Measurements from ENCODE around the gene DPH2. TPM values are rescaled to one million over a fixed set of nuclear protein-coding genes. Genes with fewer than 3 reads are reported as not detected.

Gene DPH2
- total RNA-seq, 3 donors from 2014 or later = 16.2 to 22.0 (median 18.3) TPM

- no peak for DNase-seq (ENCODE audit: low spot score in 2 of 2)
- intact Hi-C loops (cut with DNase I; ENCODE audit: low total_unique reads) = no loop called here
Observed at GRCh38 chr1:43983253-43983899, 13.6 kb downstream of the DPH2 start.

GRCh38 chr1:43984855-43985254 is 15.0 kb downstream of the DPH2 start:
- H3K4me3 ChIP-seq = no peak overlapping the region
- intact Hi-C loops (cut with DNase I; ENCODE audit: low total_unique reads) = loop anchor here (1.0 kb wide), 1 partner anchor 41 kb away; no protein-coding TSS in a partner anchor
- no peaks in the 10 kb centered on the region for H3K4me1 ChIP-seq
- no peaks in the 10 kb centered on the region for H3K36me3 ChIP-seq
- no peaks in the 10 kb centered on the region for H3K9me3 ChIP-seq
- DNase-seq (ENCODE audit: low spot score in 2 of 2) = no peak
- TF ChIP-seq POLR2A (IDR thresholded peaks at IDR 0.05) (no peak), CTCF (IDR thresholded peaks at IDR 0.05) (no peak), POLR2AphosphoS5 (IDR thresholded peaks at IDR 0.05) (no peak)
- H3K27ac ChIP-seq = no peak overlapping the region
- no peaks in the 10 kb centered on the region for H3K27me3 ChIP-seq

More at GRCh38 chr1:43983253-43983899, 13.6 kb downstream of the DPH2 start:
- no peak overlapping the region for H3K4me3 ChIP-seq
- no peaks in the 10 kb centered on the region for H3K36me3 ChIP-seq
- no peaks in the 10 kb centered on the region for H3K9me3 ChIP-seq
- TF ChIP-seq POLR2A (IDR thresholded peaks at IDR 0.05) = no peak
- no peak for TF ChIP-seq CTCF (IDR thresholded peaks at IDR 0.05)
- no peak for TF ChIP-seq POLR2AphosphoS5 (IDR thresholded peaks at IDR 0.05)
- H3K4me1 ChIP-seq = peaks cover 0 to 4% of the 10 kb centered on the region in 2 donors
- H3K27ac ChIP-seq = no peak overlapping the region
- H3K27me3 ChIP-seq = no peaks in the 10 kb centered on the region

GRCh38 chr1:43985984-43986595 is 16.3 kb downstream of the DPH2 start:
- no peak overlapping the region for H3K4me3 ChIP-seq
- H3K27me3 ChIP-seq = no peaks in the 10 kb centered on the region
- no peak for DNase-seq (ENCODE audit: low spot score in 2 of 2)
- no peaks in the 10 kb centered on the region for H3K9me3 ChIP-seq
- H3K27ac ChIP-seq = no peak overlapping the region
- intact Hi-C loops (cut with DNase I; ENCODE audit: low total_unique reads) = loop anchor here (1.0 kb wide), 1 partner anchor 40 kb away; no protein-coding TSS in a partner anchor
- no peaks in the 10 kb centered on the region for H3K36me3 ChIP-seq
- TF ChIP-seq CTCF (IDR thresholded peaks at IDR 0.05) (no peak), POLR2AphosphoS5 (IDR thresholded peaks at IDR 0.05) (no peak), POLR2A (IDR thresholded peaks at IDR 0.05) (no peak)
- H3K4me1 ChIP-seq = peaks cover 0 to 3% of the 10 kb centered on the region in 2 donors

- Histone ChIP-seq H3K27ac (no peak overlapping the region), H3K36me3 (no peaks in the 10 kb centered on the region), H3K27me3 (no peaks in the 10 kb centered on the region), H3K4me1 (peaks cover 0 to 5% of the 10 kb centered on the region in 2 donors), H3K9me3 (no peaks in the 10 kb centered on the region), H3K4me3 (no peak overlapping the region)
- TF ChIP-seq POLR2A (IDR thresholded peaks at IDR 0.05) (no peak), CTCF (IDR thresholded peaks at IDR 0.05) (no peak), POLR2AphosphoS5 (IDR thresholded peaks at IDR 0.05) (no peak)
- no peak for DNase-seq (ENCODE audit: low spot score in 2 of 2)
- intact Hi-C loops (cut with DNase I; ENCODE audit: low total_unique reads) = no loop called here
Observed at GRCh38 chr1:43986712-43987111, 16.9 kb downstream of the DPH2 start.

- Histone ChIP-seq H3K9me3 (no peaks in the 10 kb centered on the region), H3K27me3 (no peaks in the 10 kb centered on the region), H3K4me3 (no peak overlapping the region), H3K4me1 (peaks cover 0 to 5% of the 10 kb centered on the region in 2 donors), H3K36me3 (no peaks in the 10 kb centered on the region), H3K27ac (no peak overlapping the region)
- TF ChIP-seq POLR2A (IDR thresholded peaks at IDR 0.05) (no peak), POLR2AphosphoS5 (IDR thresholded peaks at IDR 0.05) (no peak), CTCF (IDR thresholded peaks at IDR 0.05) (no peak)
- DNase-seq (ENCODE audit: low spot score in 2 of 2) = no peak
- intact Hi-C loops (cut with DNase I; ENCODE audit: low total_unique reads) = no loop called here
Observed at GRCh38 chr1:43987159-43987902, 17.5 kb downstream of the DPH2 start.

All from breast epithelium (tissue), 4 donors.